Measurements from ENCODE around the gene F10.

Gene F10

DNA sequence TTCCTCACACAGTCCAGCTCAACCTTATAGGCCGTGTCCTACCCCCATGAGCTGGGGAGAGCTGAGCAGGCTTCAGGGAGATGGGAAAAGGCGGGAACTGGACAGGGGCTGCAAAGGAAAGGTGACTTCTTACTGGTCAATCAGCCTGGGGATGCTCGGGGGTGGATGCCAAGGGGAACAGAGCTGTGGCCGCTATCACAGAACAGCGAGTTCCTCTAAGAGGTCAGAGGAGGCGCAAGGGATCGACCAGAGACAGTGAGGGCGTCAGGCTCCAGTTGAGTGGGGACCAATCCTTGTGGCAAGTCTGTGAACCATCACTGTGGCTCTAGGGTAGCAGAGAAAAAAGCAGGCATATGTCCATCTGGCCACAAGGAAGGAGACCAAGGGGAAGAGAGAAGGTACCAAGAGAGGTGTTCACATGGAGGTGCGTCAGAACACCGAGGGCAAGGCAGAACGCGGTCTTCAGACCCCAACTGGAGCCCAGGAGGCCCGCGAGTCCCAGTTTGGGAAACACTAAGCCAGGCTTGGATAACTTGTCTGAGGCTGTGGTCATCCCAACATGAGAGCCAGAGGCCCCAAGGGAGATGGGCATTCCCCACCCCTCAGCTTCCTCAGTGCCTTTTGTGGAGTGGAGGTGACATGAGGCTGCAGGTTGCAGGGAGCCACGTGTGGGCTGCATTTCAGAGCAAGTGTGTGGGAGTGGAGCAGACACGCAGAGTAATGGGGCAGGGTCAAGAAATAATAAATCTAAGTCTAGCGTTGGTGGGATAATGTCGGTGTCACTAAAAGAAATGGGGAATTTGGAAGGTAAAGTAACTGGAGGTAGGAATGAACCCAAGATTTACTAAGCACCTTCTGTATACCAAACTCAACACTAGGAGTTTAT, 3.9 kb downstream of the F10 start:
- no peak for ATAC-seq
- TF ChIP-seq ESRRG (CRISPR knock-in tag; IDR thresholded peaks at IDR 0.05) (no peak), TSHZ2 (CRISPR knock-in tag; IDR thresholded peaks at IDR 0.05) (no peak), RARB (CRISPR knock-in tag; IDR thresholded peaks at IDR 0.05) (no peak), ISL1 (CRISPR knock-in tag; IDR thresholded peaks at IDR 0.05) (no peak), ZNF70 (CRISPR knock-in tag; IDR thresholded peaks at IDR 0.05) (no peak), TCF4 (CRISPR knock-in tag; IDR thresholded peaks at IDR 0.05; ENCODE audit: borderline replicate concordance) (no peak), PATZ1 (CRISPR knock-in tag; IDR thresholded peaks at IDR 0.05; ENCODE audit: borderline replicate concordance) (no peak), GLIS3 (CRISPR knock-in tag; IDR thresholded peaks at IDR 0.05) (no peak), ZNF8 (CRISPR knock-in tag; IDR thresholded peaks at IDR 0.05) (no peak), TOX (CRISPR knock-in tag; IDR thresholded peaks at IDR 0.05; ENCODE audit: borderline replicate concordance) (no peak), BACH2 (CRISPR knock-in tag; IDR thresholded peaks at IDR 0.05; ENCODE audit: borderline replicate concordance) (no peak), POU6F1 (CRISPR knock-in tag; IDR thresholded peaks at IDR 0.05; ENCODE audit: borderline replicate concordance, low read depth) (no peak), OSR1 (CRISPR knock-in tag; IDR thresholded peaks at IDR 0.05) (no peak)
- TF ChIP-seq, protein P1, sequence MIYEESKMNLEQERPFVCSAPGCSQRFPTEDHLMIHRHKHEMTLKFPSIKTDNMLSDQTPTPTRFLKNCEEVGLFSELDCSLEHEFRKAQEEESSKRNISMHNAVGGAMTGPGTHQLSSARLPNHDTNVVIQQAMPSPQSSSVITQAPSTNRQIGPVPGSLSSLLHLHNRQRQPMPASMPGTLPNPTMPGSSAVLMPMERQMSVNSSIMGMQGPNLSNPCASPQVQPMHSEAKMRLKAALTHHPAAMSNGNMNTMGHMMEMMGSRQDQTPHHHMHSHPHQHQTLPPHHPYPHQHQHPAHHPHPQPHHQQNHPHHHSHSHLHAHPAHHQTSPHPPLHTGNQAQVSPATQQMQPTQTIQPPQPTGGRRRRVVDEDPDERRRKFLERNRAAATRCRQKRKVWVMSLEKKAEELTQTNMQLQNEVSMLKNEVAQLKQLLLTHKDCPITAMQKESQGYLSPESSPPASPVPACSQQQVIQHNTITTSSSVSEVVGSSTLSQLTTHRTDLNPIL (CRISPR knock-in tag; IDR thresholded peaks at IDR 0.05; ENCODE audit: low read depth): no peak

- TF ChIP-seq ISL1 (CRISPR knock-in tag; IDR thresholded peaks at IDR 0.05) (no peak), TCF4 (CRISPR knock-in tag; IDR thresholded peaks at IDR 0.05; ENCODE audit: borderline replicate concordance) (no peak), BACH2 (CRISPR knock-in tag; IDR thresholded peaks at IDR 0.05; ENCODE audit: borderline replicate concordance) (no peak), ARNTL (CRISPR knock-in tag; IDR thresholded peaks at IDR 0.05; ENCODE audit: borderline replicate concordance, low read depth) (no peak), SNAI2 (CRISPR knock-in tag; IDR thresholded peaks at IDR 0.05) (no peak), ZFP30 (CRISPR knock-in tag; IDR thresholded peaks at IDR 0.05) (no peak), TSHZ2 (CRISPR knock-in tag; IDR thresholded peaks at IDR 0.05) (no peak), CSDC2 (CRISPR knock-in tag; IDR thresholded peaks at IDR 0.05) (no peak), PATZ1 (CRISPR knock-in tag; IDR thresholded peaks at IDR 0.05; ENCODE audit: borderline replicate concordance) (no peak), ZFP3 (CRISPR knock-in tag; IDR thresholded peaks at IDR 0.05) (no peak), ZNF565 (CRISPR knock-in tag; conservative IDR thresholded peaks at IDR 0.05; ENCODE audit: low read depth) (no peak), POU6F1 (CRISPR knock-in tag; IDR thresholded peaks at IDR 0.05; ENCODE audit: borderline replicate concordance, low read depth) (no peak), TOX (CRISPR knock-in tag; IDR thresholded peaks at IDR 0.05; ENCODE audit: borderline replicate concordance) (no peak), ZNF8 (CRISPR knock-in tag; IDR thresholded peaks at IDR 0.05) (no peak), RARB (CRISPR knock-in tag; IDR thresholded peaks at IDR 0.05) (no peak), ESRRG (CRISPR knock-in tag; IDR thresholded peaks at IDR 0.05) (no peak), ZNF70 (CRISPR knock-in tag; IDR thresholded peaks at IDR 0.05) (no peak), GLIS3 (CRISPR knock-in tag; IDR thresholded peaks at IDR 0.05) (no peak), ZC3H10 (CRISPR knock-in tag; IDR thresholded peaks at IDR 0.05) (no peak), OSR1 (CRISPR knock-in tag; IDR thresholded peaks at IDR 0.05) (no peak)
- no peak for ATAC-seq
These were observed 6.9 kb downstream of the F10 start for GRCh38 chr13:113129480-113129879.

All from SK-N-SH treated with all-trans-retinoic acid at 6 μM for 48 hours (cell line).